ENCODE results near the gene IRF4. TPM values are rescaled to one million over a fixed set of nuclear protein-coding genes. Genes with fewer than 3 reads are reported as not detected.

IRF4 gene
- total RNA-seq, 2 donors from 2014 or later = 0.26 TPM; not detected in 1

DNA sequence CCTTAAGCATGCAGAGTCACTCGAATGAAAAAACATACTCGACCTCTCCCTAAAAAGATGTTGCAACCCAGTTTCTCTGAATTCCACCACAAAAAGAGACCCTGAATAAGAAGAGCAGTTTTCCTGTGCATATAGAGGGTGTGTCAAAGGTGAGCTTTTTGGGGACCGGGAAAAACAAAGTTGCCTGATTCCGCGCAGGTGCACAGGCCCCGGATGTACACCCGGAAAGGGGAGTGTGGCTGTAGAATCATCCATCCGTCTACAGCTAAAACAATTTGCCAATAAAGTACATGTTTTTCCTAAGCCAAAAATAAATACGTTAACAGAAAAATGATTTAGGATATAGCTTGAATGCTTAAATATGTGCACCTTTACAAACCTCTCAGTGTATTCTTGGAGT, 41.2 kb upstream of the IRF4 start:
- H3K4me3 ChIP-seq = no peak overlapping the region
- ATAC-seq (no peak), DNase-seq (no peak)
- H3K36me3 ChIP-seq (replicated peaks in 1 of 2; ENCODE audit: insufficient read depth in 1 of 2, low read depth in 2 of 2) = peaks cover 0 to 2% of the 10 kb centered on the region in 2 donors
- TF ChIP-seq POLR2A (IDR thresholded peaks at IDR 0.05) = no peak
- TF ChIP-seq CTCF (IDR thresholded peaks at IDR 0.05) = no peak
- no peaks in the 10 kb centered on the region for H3K9me3 ChIP-seq
- 80 to 83% methylated on average over 9 of the region's 9 CpGs for WGBS, 2 donors
- intact Hi-C loops (cut with DNase I) = no loop called here
- H3K27me3 ChIP-seq = no peaks in the 10 kb centered on the region
- H3K27ac ChIP-seq = no peak overlapping the region
- no peaks in the 10 kb centered on the region for H3K4me1 ChIP-seq

- peaks cover 0 to 2% of the 10 kb centered on the region in 2 donors for H3K36me3 ChIP-seq (replicated peaks in 1 of 2; ENCODE audit: insufficient read depth in 1 of 2, low read depth in 2 of 2)
- no peak for DNase-seq
Measured at GRCh38 chr6:351011-351866, 40.3 kb upstream of the IRF4 start.

DNA sequence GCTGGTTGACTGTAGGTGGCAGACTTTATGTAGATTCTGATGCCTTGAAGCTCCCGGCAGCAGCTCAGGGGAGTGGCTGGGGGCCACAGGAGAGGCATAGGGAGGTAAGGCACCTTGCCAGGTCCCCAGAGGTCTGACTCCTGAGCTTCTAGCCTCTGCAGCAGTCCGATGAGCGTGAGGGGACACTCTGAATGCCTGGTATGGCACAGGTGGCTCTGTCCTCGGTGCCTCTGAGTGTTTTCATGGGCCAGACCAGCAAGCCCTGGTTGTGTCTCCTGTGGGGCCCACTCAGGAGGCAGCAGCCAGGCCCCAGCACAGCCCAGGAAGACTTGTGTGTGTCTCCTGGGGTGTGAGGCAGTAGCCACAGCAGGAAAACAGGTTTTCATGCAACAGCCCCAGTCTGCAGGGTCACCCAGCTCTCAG, 39.7 kb upstream of the IRF4 start:
- no peak overlapping the region for H3K4me3 ChIP-seq
- H3K27ac ChIP-seq = no peak overlapping the region
- peaks cover 0 to 2% of the 10 kb centered on the region in 2 donors for H3K36me3 ChIP-seq (replicated peaks in 1 of 2; ENCODE audit: insufficient read depth in 1 of 2, low read depth in 2 of 2)
- ATAC-seq = no peak
- TF ChIP-seq CTCF (IDR thresholded peaks at IDR 0.05) = no peak
- no peak for TF ChIP-seq POLR2A (IDR thresholded peaks at IDR 0.05)
- H3K9me3 ChIP-seq = no peaks in the 10 kb centered on the region
- DNase-seq = no peak
- intact Hi-C loops (cut with DNase I) = no loop called here
- no peaks in the 10 kb centered on the region for H3K27me3 ChIP-seq
- no peaks in the 10 kb centered on the region for H3K4me1 ChIP-seq
- WGBS, 2 donors = 70 to 91% methylated on average over 3 to 4 of the region's 4 CpGs

More at GRCh38 chr6:351011-351866, 40.3 kb upstream of the IRF4 start:
- H3K27me3 ChIP-seq = no peaks in the 10 kb centered on the region
- no peaks in the 10 kb centered on the region for H3K9me3 ChIP-seq
- no peak overlapping the region for H3K27ac ChIP-seq
- TF ChIP-seq CTCF (IDR thresholded peaks at IDR 0.05) (no peak), POLR2A (IDR thresholded peaks at IDR 0.05) (no peak)
- ATAC-seq = no peak
- 79 to 82% methylated on average over 31 of the region's 31 CpGs for WGBS, 2 donors
- intact Hi-C loops (cut with DNase I) = no loop called here
- H3K4me3 ChIP-seq = no peak overlapping the region
- no peaks in the 10 kb centered on the region for H3K4me1 ChIP-seq

DNA sequence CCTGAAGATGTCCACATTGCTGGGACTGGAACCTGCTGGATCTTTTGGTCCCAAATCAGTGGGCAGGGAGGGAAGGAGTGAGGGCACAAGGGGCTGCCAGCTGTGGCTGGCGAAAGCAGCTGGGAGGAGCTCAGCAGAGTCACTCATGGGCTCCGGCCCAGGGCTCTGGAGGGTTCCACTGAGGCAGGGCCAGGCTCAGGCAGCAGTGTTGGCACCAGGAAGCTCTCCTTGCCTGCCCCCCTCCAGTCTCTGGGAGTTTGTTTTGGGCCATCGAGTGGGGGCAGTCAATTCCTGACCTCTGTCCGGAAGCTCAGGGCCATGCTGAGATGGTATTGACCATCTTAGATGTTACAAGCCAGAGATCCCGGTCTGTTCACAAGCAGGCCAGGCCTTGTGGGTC, 39.1 kb upstream of the IRF4 start:
- peaks cover 0 to 2% of the 10 kb centered on the region in 2 donors for H3K36me3 ChIP-seq (replicated peaks in 1 of 2; ENCODE audit: insufficient read depth in 1 of 2, low read depth in 2 of 2)
- ATAC-seq (no peak), DNase-seq (no peak)
- WGBS, 2 donors = 65 to 72% methylated on average over 5 of the region's 5 CpGs
- no peak overlapping the region for H3K4me3 ChIP-seq
- H3K9me3 ChIP-seq = no peaks in the 10 kb centered on the region
- no peak overlapping the region for H3K27ac ChIP-seq
- intact Hi-C loops (cut with DNase I) = no loop called here
- TF ChIP-seq CTCF (IDR thresholded peaks at IDR 0.05) (no peak), POLR2A (IDR thresholded peaks at IDR 0.05) (no peak)
- no peaks in the 10 kb centered on the region for H3K4me1 ChIP-seq
- H3K27me3 ChIP-seq = no peaks in the 10 kb centered on the region

All from body of pancreas (tissue), 4 donors.